Keratinocyte (primary cell): Measurements from ENCODE around the gene BBX. TPM values are rescaled to one million over a fixed set of nuclear protein-coding genes. Genes with fewer than 3 reads are reported as not detected.

ENCODE experiments used
- DNase-seq: peaks from one replicate; pipeline ENCODE4 v3.0.0-alpha.2; 2011; ENCODE audit warnings: low read depth, missing footprints, low spot score
- FAIRE-seq: peaks from 2 replicates; lab custom pipeline; 2011; peaks lifted over from hg19 to GRCh38; lab: Jason Lieb, UNC
- H2AFZ ChIP-seq: 2 replicates; pipeline ENCODE4 v1.6.0; 2012; ENCODE audit warnings: low read length, control low read depth, inconsistent platforms; ENCODE audit not compliant: control insufficient read depth
- H3K27ac ChIP-seq: 2 replicates; pipeline ENCODE4 v1.5.1; 2011; ENCODE audit warnings: low read length; ENCODE audit not compliant: control insufficient read depth, insufficient read depth
- H3K27me3 ChIP-seq: 3 replicates; pipeline ENCODE4 v1.6.0; 2011; ENCODE audit warnings: low read length; ENCODE audit not compliant: control insufficient read depth, insufficient read depth; ENCODE audit errors: extremely low read depth
- H3K36me3 ChIP-seq, 2 experiments: 2 replicates in 1 of 2; 3 replicates in 1 of 2; pipeline ENCODE4 v1.5.1; 2011; ENCODE audit warnings: low read length in 2 of 2, mild to moderate bottlenecking in 1 of 2; ENCODE audit not compliant: control insufficient read depth in 2 of 2, insufficient read depth in 2 of 2; ENCODE audit errors: extremely low read depth in 1 of 2
- H3K4me1 ChIP-seq: 3 replicates; pipeline ENCODE4 v1.5.1; 2011; ENCODE audit warnings: low read length; ENCODE audit not compliant: control insufficient read depth, insufficient read depth; ENCODE audit errors: extremely low read depth
- H3K4me2 ChIP-seq: 3 replicates; pipeline ENCODE4 v1.6.0; 2011; ENCODE audit warnings: low read depth, low read length; ENCODE audit not compliant: control insufficient read depth, insufficient read depth; ENCODE audit errors: extremely low read depth
- H3K4me3 ChIP-seq, 3 experiments: fragments of 200-600 bp in 1 of 3; sonication (generic) in 1 of 3; 2 replicates in 2 of 3; 3 replicates in 1 of 3; pipeline ENCODE4 v1.5.1; 2011 to 2016; ENCODE audit warnings: low read length in 3 of 3, mild to moderate bottlenecking in 3 of 3, control low read depth in 2 of 3, inconsistent platforms in 1 of 3, low read depth in 1 of 3, mixed read lengths in 1 of 3, mixed run types in 1 of 3, moderate library complexity in 1 of 3; ENCODE audit not compliant: control insufficient read depth in 2 of 3, insufficient read depth in 2 of 3; ENCODE audit errors: extremely low read depth in 1 of 3
- H3K79me2 ChIP-seq: 2 replicates; pipeline ENCODE4 v1.6.0; 2012; ENCODE audit warnings: low read length; ENCODE audit not compliant: control insufficient read depth, insufficient read depth
- H3K9ac ChIP-seq: 3 replicates; pipeline ENCODE4 v1.6.0; 2011; ENCODE audit warnings: low read length; ENCODE audit not compliant: control insufficient read depth, insufficient read depth; ENCODE audit errors: extremely low read depth
- H3K9me1 ChIP-seq: 3 replicates; pipeline ENCODE4 v1.6.0; 2011; ENCODE audit warnings: low read length; ENCODE audit not compliant: control insufficient read depth, insufficient read depth; ENCODE audit errors: extremely low read depth
- H3K9me3 ChIP-seq: 2 replicates; pipeline ENCODE4 v1.5.1; 2012; ENCODE audit warnings: low read depth, low read length; ENCODE audit not compliant: control insufficient read depth
- H4K20me1 ChIP-seq: 3 replicates; pipeline ENCODE4 v1.6.0; 2011; ENCODE audit warnings: low read length; ENCODE audit not compliant: control insufficient read depth, insufficient read depth; ENCODE audit errors: extremely low read depth
- CTCF ChIP-seq, 3 experiments: IDR thresholded peaks in 1 of 3; conservative IDR thresholded peaks in 1 of 3; optimal IDR thresholded peaks in 1 of 3; 2 replicates in 2 of 3; 3 replicates in 1 of 3; pipeline versions ENCODE3 to v1.5.1; 2011; ENCODE audit warnings: low read length in 3 of 3, mild to moderate bottlenecking in 3 of 3, moderate library complexity in 2 of 3, control low read depth in 1 of 3, inconsistent platforms in 1 of 3; ENCODE audit not compliant: insufficient read depth in 2 of 3; ENCODE audit errors: extremely low read depth in 1 of 3
- EZH2 ChIP-seq: IDR thresholded peaks from one replicate; pipeline ENCODE4 v1.6.1; 2012; ENCODE audit warnings: inconsistent platforms, mild to moderate bottlenecking, low read length, moderate library complexity
- dilution Hi-C: fragments of 300-500 bp; cut with MboI; formaldehyde crosslinking; loops from one replicate; pipeline ENCODE4 v1.7.0; 2020; ENCODE audit warnings: low sequenced_read_pairs; ENCODE audit not compliant: extremely low pct_ligation_motif_present
- polyA plus RNA-seq, 5 experiments: library from polyadenylated mRNA; depleted of rRNA in 3 of 5; stranded (reverse) in 3 of 5; stranded (forward) in 1 of 5; unstranded in 1 of 5; fragments of >200 nt; gene quantifications; 1 replicate in 1 of 5; 2 replicates in 3 of 5; 3 replicates in 1 of 5; pipeline versions ENCODE4 v1.2.1 to v1.2.3, GENCODE V29; 2011 to 2012; ENCODE audit warnings: missing spikeins in 2 of 5, low read depth in 1 of 5, low replicate concordance in 1 of 5

Gene BBX
- polyA plus RNA-seq, 1 donor (not counting 4 experiments of a cell fraction or from before 2014, with no cell fraction given), result 43.4 TPM

GRCh38 chr3:107829185-107829584 is 306.4 kb downstream of the BBX start:
- Histone ChIP-seq H3K4me3 (no peak overlapping the region), H3K36me3 (no peaks in the 10 kb centered on the region), H3K9me3 (no peaks in the 10 kb centered on the region), H3K4me2 (no peak overlapping the region), H3K4me1 (no peaks in the 10 kb centered on the region), H3K27ac (no peak overlapping the region), H3K79me2 (no peaks in the 10 kb centered on the region), H3K9ac (no peak overlapping the region), H3K27me3 (peaks cover 5% of the 10 kb centered on the region), H3K9me1 (no peaks in the 10 kb centered on the region), H2AFZ (no peak overlapping the region), H4K20me1 (no peaks in the 10 kb centered on the region)
- dilution Hi-C loops, result no loop called here
- TF ChIP-seq EZH2 (no peak), CTCF (optimal IDR thresholded peaks at IDR 0.05 in 1 of 3, IDR thresholded peaks at IDR 0.05 in 1 of 3, conservative IDR thresholded peaks at IDR 0.05 in 1 of 3; ENCODE audit: extremely low read depth in 1 of 3, insufficient read depth in 2 of 3, low read length in 3 of 3) (no peak)
- DNase-seq (no peak), FAIRE-seq (no peak)

GRCh38 chr3:107831590-107831989 is 308.8 kb downstream of the BBX start:
- H3K4me1 ChIP-seq, result no peaks in the 10 kb centered on the region
- H3K36me3 ChIP-seq, result no peaks in the 10 kb centered on the region
- no peak for TF ChIP-seq EZH2
- H4K20me1 ChIP-seq, result no peaks in the 10 kb centered on the region
- DNase-seq, result no peak
- no peaks in the 10 kb centered on the region for H3K9me3 ChIP-seq
- H3K27me3 ChIP-seq, result no peaks in the 10 kb centered on the region
- H3K79me2 ChIP-seq, result no peaks in the 10 kb centered on the region
- no peak for FAIRE-seq
- H3K9me1 ChIP-seq, result no peaks in the 10 kb centered on the region
- H2AFZ ChIP-seq, result no peak overlapping the region
- H3K9ac ChIP-seq, result no peak overlapping the region
- no peak overlapping the region for H3K4me3 ChIP-seq
- H3K4me2 ChIP-seq, result no peak overlapping the region
- dilution Hi-C loops, result no loop called here
- no peak overlapping the region for H3K27ac ChIP-seq

GRCh38 chr3:107833043-107833442 is 310.3 kb downstream of the BBX start:
- dilution Hi-C loops, result no loop called here
- H3K36me3 ChIP-seq, result no peaks in the 10 kb centered on the region
- no peak overlapping the region for H3K4me2 ChIP-seq
- TF ChIP-seq CTCF (optimal IDR thresholded peaks at IDR 0.05 in 1 of 3, IDR thresholded peaks at IDR 0.05 in 1 of 3, conservative IDR thresholded peaks at IDR 0.05 in 1 of 3; ENCODE audit: extremely low read depth in 1 of 3, insufficient read depth in 2 of 3, low read length in 3 of 3) (no peak), EZH2 (no peak)
- no peaks in the 10 kb centered on the region for H3K9me1 ChIP-seq
- no peaks in the 10 kb centered on the region for H4K20me1 ChIP-seq
- H3K9me3 ChIP-seq, result no peaks in the 10 kb centered on the region
- no peak overlapping the region for H3K4me3 ChIP-seq
- H3K27ac ChIP-seq, result no peak overlapping the region
- DNase-seq (no peak), FAIRE-seq (no peak)
- H2AFZ ChIP-seq, result no peak overlapping the region
- no peaks in the 10 kb centered on the region for H3K4me1 ChIP-seq
- no peaks in the 10 kb centered on the region for H3K79me2 ChIP-seq
- H3K27me3 ChIP-seq, result no peaks in the 10 kb centered on the region
- H3K9ac ChIP-seq, result no peak overlapping the region
